ENCODE measurements around the gene ADGRL1.

Gene ADGRL1

DNA sequence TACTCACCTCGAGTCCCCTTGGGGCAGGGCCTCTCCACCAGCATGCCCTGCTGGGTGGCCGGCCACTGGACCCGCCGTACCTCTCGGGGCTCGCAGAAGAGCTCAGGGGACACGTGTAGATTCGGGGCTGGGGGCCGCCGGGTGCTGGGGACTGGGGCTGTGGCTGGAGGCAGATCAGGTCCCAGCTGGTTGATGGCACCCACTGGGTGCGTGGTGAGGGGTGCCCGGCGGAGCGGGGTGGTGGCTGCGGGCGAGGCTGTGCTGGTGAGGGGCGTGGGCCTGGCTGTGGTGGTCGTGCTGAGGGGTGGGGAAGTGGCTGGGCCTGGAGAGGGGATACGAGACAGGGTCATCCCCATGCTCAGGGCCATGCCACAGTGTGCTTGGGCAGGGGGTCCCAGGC, 44.7 kb downstream of the ADGRL1 start:
- TF ChIP-seq FOXM1 (IDR thresholded peaks at IDR 0.05; ENCODE audit: borderline replicate concordance, low read depth), result no peak
- TF ChIP-seq TAF1 (IDR thresholded peaks at IDR 0.05; ENCODE audit: low read depth), result no peak
- TF ChIP-seq NFIC (IDR thresholded peaks at IDR 0.05), result no peak

DNA sequence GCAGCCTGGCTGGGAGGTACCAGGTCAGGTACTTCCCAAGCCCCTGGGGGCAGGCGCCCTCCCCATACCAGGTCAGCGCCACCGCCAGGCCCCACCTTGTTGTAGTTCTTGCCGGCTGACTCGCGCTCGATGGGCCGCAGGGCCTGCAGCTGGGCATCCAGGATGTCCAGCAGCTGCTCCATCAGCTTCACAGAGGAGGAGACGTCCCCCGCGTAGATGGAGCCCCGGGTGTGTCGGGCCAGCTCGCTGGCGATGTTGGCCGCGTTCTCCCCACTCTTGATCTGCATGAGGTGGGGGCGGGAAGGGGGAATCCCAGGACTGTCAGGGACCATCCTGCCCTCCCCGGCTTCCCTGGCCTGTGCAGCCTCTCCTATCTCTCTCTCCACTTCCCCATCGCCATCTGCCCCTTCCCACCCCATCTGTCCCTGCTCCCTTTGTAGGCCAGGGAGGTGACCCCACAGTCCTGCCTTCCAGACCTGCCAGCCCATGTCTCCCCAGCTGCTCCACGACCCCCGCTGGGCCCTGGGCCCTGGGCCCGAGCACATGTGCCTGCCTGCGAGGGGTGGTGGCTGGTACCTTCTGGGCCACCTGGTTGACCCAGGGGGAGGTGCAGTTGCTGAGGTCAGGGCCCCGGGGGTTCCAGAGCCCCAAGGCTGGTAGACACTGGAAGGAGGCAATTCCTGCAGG, 45.8 kb downstream of the ADGRL1 start:
- TF ChIP-seq YY1 (IDR thresholded peaks at IDR 0.05; ENCODE audit: low read depth), result no peak
- no peak for TF ChIP-seq TEAD4 (IDR thresholded peaks at IDR 0.05)
- no peak for TF ChIP-seq ZBTB7A (IDR thresholded peaks at IDR 0.05; ENCODE audit: low read depth)
- TF ChIP-seq, protein P1, sequence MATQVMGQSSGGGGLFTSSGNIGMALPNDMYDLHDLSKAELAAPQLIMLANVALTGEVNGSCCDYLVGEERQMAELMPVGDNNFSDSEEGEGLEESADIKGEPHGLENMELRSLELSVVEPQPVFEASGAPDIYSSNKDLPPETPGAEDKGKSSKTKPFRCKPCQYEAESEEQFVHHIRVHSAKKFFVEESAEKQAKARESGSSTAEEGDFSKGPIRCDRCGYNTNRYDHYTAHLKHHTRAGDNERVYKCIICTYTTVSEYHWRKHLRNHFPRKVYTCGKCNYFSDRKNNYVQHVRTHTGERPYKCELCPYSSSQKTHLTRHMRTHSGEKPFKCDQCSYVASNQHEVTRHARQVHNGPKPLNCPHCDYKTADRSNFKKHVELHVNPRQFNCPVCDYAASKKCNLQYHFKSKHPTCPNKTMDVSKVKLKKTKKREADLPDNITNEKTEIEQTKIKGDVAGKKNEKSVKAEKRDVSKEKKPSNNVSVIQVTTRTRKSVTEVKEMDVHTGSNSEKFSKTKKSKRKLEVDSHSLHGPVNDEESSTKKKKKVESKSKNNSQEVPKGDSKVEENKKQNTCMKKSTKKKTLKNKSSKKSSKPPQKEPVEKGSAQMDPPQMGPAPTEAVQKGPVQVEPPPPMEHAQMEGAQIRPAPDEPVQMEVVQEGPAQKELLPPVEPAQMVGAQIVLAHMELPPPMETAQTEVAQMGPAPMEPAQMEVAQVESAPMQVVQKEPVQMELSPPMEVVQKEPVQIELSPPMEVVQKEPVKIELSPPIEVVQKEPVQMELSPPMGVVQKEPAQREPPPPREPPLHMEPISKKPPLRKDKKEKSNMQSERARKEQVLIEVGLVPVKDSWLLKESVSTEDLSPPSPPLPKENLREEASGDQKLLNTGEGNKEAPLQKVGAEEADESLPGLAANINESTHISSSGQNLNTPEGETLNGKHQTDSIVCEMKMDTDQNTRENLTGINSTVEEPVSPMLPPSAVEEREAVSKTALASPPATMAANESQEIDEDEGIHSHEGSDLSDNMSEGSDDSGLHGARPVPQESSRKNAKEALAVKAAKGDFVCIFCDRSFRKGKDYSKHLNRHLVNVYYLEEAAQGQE (IDR thresholded peaks at IDR 0.05; ENCODE audit: low read depth), result no peak
- no peak for TF ChIP-seq FOXM1 (IDR thresholded peaks at IDR 0.05; ENCODE audit: borderline replicate concordance, low read depth)
- no peak for TF ChIP-seq CREB1 (IDR thresholded peaks at IDR 0.05; ENCODE audit: low read depth)
- no peak for TF ChIP-seq EGR1 (IDR thresholded peaks at IDR 0.05)
- no peak for TF ChIP-seq NFIC (IDR thresholded peaks at IDR 0.05)
- no peak for TF ChIP-seq CEBPB (IDR thresholded peaks at IDR 0.05)
- TF ChIP-seq EP300 (IDR thresholded peaks at IDR 0.05; ENCODE audit: borderline replicate concordance), result no peak
- TF ChIP-seq TAF1 (IDR thresholded peaks at IDR 0.05; ENCODE audit: low read depth), result no peak
- TF ChIP-seq, protein P2, sequence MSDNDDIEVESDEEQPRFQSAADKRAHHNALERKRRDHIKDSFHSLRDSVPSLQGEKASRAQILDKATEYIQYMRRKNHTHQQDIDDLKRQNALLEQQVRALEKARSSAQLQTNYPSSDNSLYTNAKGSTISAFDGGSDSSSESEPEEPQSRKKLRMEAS (IDR thresholded peaks at IDR 0.05), result no peak
- TF ChIP-seq, protein P3, sequence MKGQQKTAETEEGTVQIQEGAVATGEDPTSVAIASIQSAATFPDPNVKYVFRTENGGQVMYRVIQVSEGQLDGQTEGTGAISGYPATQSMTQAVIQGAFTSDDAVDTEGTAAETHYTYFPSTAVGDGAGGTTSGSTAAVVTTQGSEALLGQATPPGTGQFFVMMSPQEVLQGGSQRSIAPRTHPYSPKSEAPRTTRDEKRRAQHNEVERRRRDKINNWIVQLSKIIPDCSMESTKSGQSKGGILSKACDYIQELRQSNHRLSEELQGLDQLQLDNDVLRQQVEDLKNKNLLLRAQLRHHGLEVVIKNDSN (IDR thresholded peaks at IDR 0.05), result no peak
- no peak for TF ChIP-seq RAD21 (IDR thresholded peaks at IDR 0.05; ENCODE audit: low read depth)

DNA sequence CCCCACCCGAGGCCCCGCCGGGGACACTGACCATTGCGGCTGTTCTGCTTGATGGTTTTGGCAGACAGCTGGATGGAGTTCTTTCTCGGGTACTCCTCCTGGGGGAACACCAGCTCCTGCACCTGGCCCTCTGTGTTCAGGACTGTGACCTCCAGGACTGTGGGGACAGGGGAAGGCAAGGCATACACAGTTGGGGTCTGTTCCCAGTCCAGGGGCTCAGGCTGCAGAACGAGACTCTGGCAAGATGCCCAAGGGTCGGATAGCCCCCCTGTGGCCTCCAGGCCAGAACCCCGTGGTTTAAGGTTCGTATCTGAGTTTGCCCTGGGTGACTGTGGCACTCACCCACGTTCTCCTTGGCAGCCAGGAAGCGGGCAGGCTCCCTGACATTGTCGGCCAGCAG, 46.9 kb downstream of the ADGRL1 start:
- TF ChIP-seq CEBPB (IDR thresholded peaks at IDR 0.05) (no peak), ZBTB7A (IDR thresholded peaks at IDR 0.05; ENCODE audit: low read depth) (no peak), NFIC (IDR thresholded peaks at IDR 0.05) (no peak), RAD21 (IDR thresholded peaks at IDR 0.05; ENCODE audit: low read depth) (no peak), YY1 (IDR thresholded peaks at IDR 0.05; ENCODE audit: low read depth) (no peak), TEAD4 (IDR thresholded peaks at IDR 0.05) (no peak), FOXM1 (IDR thresholded peaks at IDR 0.05; ENCODE audit: borderline replicate concordance, low read depth) (no peak)
- TF ChIP-seq, protein P2 (IDR thresholded peaks at IDR 0.05), result no peak

DNA sequence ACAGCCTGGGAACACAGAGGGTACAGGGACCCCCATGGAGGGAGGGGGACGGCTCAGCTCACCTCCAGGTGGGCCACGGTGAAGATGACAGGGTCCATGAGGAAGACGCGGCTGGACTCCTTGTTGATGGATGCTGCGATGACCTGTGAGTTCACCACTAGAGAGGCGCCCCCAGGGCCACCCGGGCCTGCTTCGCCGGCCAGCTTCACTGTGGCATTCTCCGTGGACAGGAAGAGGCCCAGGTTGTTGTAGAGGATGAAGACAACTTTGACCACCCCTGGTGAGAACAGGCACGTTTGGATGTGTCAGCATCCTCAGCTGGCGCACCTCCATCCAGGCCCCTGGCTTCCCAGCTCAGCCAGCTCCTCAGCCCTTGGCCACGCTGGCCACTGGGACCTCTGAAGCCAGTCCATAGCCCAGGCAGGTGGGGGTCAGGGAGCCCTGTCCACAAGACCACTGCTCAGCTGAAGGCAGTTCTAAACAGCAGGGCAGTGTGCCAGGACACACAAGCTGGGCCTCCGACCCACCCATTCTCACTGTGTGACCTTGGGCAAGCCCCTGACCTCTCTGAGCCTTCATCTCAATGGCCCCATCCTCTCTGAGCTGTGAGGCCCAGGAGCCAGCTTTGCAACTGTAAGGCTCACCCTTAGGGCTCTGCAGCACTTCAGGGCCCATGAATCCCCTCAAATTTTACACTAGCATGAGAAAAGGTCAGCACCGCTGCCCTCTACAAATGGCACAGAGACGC, 47.5 kb downstream of the ADGRL1 start:
- no peak for TF ChIP-seq YY1 (IDR thresholded peaks at IDR 0.05; ENCODE audit: low read depth)
- TF ChIP-seq, protein P3 (IDR thresholded peaks at IDR 0.05), result no peak
- no peak for TF ChIP-seq TEAD4 (IDR thresholded peaks at IDR 0.05)
- no peak for TF ChIP-seq RAD21 (IDR thresholded peaks at IDR 0.05; ENCODE audit: low read depth)
- TF ChIP-seq NFIC (IDR thresholded peaks at IDR 0.05), result no peak
- TF ChIP-seq FOXM1 (IDR thresholded peaks at IDR 0.05; ENCODE audit: borderline replicate concordance, low read depth), result no peak
- TF ChIP-seq, protein P2 (IDR thresholded peaks at IDR 0.05), result no peak
- TF ChIP-seq CEBPB (IDR thresholded peaks at IDR 0.05), result no peak
- no peak for TF ChIP-seq EP300 (IDR thresholded peaks at IDR 0.05; ENCODE audit: borderline replicate concordance)
- TF ChIP-seq TCF12 (IDR thresholded peaks at IDR 0.05; ENCODE audit: low read depth), result no peak
- no peak for TF ChIP-seq TAF1 (IDR thresholded peaks at IDR 0.05; ENCODE audit: low read depth)
- TF ChIP-seq ZBTB7A (IDR thresholded peaks at IDR 0.05; ENCODE audit: low read depth), result no peak
- TF ChIP-seq CREB1 (IDR thresholded peaks at IDR 0.05; ENCODE audit: low read depth), result no peak
- no peak for TF ChIP-seq EGR1 (IDR thresholded peaks at IDR 0.05)
- TF ChIP-seq, protein P1 (IDR thresholded peaks at IDR 0.05; ENCODE audit: low read depth), result no peak

DNA sequence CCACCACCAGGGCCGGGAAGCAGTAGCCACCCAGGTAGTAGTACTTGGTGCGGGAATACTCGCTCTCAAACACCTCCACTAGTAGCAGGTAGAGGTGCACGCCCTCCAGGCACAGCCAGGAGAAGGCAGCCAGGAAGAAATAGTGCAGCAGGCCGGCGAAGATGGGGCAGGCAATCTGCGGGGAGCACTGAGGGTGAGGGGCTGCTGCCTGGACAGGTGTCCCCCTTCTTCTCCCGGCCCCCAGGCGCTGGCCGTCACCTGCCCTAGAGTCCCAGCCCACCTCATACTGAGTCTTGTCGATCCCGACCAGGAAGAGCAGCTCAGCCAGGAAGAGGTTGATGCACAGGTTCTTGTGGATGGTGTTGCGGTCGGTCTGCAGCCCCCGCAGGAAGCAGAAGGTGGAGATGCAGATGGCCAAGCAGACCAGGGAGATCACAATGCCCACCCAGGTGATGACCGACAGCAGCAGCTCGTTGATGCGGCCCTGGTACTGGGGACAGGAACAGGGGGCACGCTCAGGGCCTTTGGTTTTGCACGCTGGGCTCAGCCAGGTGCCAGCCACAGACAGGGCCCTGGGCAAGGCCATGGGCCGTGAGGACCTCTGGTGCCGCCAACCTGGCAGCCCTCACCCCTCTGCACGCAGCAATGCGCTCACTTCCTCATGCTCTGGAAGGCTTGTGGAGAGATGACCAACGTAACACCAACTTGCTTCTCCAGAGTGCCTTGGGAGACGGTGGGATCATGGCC, 48.8 kb downstream of the ADGRL1 start:
- TF ChIP-seq, protein P1 (IDR thresholded peaks at IDR 0.05; ENCODE audit: low read depth), result no peak
